ENCODE measurements around the gene ABLIM3.

DNA sequence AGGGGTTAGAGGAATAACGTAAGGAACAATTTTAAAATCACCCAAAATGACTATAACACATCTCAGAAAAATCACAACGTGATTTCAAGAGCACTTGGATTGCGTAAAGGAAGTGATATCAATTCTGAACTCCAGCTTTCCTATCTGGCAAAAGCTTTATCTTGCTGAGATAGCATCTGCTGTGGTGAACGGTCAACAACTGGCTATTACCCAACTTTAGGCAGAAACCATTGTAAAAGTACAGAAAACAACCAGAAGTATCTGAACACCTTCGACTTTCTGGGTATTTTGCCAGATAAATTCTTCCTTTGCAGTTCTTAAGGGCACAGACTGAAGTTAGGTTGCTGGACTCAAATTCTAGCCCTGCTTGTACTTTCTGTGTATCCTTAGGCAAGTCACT is 9.2 kb downstream of the ABLIM3 start:
- TF ChIP-seq, protein P1, sequence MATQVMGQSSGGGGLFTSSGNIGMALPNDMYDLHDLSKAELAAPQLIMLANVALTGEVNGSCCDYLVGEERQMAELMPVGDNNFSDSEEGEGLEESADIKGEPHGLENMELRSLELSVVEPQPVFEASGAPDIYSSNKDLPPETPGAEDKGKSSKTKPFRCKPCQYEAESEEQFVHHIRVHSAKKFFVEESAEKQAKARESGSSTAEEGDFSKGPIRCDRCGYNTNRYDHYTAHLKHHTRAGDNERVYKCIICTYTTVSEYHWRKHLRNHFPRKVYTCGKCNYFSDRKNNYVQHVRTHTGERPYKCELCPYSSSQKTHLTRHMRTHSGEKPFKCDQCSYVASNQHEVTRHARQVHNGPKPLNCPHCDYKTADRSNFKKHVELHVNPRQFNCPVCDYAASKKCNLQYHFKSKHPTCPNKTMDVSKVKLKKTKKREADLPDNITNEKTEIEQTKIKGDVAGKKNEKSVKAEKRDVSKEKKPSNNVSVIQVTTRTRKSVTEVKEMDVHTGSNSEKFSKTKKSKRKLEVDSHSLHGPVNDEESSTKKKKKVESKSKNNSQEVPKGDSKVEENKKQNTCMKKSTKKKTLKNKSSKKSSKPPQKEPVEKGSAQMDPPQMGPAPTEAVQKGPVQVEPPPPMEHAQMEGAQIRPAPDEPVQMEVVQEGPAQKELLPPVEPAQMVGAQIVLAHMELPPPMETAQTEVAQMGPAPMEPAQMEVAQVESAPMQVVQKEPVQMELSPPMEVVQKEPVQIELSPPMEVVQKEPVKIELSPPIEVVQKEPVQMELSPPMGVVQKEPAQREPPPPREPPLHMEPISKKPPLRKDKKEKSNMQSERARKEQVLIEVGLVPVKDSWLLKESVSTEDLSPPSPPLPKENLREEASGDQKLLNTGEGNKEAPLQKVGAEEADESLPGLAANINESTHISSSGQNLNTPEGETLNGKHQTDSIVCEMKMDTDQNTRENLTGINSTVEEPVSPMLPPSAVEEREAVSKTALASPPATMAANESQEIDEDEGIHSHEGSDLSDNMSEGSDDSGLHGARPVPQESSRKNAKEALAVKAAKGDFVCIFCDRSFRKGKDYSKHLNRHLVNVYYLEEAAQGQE (IDR thresholded peaks at IDR 0.05; ENCODE audit: borderline replicate concordance), result no peak
- TF ChIP-seq, protein P1 (CRISPR knock-in tag; IDR thresholded peaks at IDR 0.05; ENCODE audit: low read depth), result no peak
- no peak for TF ChIP-seq CTBP1 (IDR thresholded peaks at IDR 0.05; ENCODE audit: borderline replicate concordance)
- TF ChIP-seq, protein P2, sequence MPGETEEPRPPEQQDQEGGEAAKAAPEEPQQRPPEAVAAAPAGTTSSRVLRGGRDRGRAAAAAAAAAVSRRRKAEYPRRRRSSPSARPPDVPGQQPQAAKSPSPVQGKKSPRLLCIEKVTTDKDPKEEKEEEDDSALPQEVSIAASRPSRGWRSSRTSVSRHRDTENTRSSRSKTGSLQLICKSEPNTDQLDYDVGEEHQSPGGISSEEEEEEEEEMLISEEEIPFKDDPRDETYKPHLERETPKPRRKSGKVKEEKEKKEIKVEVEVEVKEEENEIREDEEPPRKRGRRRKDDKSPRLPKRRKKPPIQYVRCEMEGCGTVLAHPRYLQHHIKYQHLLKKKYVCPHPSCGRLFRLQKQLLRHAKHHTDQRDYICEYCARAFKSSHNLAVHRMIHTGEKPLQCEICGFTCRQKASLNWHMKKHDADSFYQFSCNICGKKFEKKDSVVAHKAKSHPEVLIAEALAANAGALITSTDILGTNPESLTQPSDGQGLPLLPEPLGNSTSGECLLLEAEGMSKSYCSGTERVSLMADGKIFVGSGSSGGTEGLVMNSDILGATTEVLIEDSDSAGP (CRISPR knock-in tag; IDR thresholded peaks at IDR 0.05), result no peak
- TF ChIP-seq, protein P3, sequence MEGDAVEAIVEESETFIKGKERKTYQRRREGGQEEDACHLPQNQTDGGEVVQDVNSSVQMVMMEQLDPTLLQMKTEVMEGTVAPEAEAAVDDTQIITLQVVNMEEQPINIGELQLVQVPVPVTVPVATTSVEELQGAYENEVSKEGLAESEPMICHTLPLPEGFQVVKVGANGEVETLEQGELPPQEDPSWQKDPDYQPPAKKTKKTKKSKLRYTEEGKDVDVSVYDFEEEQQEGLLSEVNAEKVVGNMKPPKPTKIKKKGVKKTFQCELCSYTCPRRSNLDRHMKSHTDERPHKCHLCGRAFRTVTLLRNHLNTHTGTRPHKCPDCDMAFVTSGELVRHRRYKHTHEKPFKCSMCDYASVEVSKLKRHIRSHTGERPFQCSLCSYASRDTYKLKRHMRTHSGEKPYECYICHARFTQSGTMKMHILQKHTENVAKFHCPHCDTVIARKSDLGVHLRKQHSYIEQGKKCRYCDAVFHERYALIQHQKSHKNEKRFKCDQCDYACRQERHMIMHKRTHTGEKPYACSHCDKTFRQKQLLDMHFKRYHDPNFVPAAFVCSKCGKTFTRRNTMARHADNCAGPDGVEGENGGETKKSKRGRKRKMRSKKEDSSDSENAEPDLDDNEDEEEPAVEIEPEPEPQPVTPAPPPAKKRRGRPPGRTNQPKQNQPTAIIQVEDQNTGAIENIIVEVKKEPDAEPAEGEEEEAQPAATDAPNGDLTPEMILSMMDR (IDR thresholded peaks at IDR 0.05 in 2 of 3, conservative IDR thresholded peaks at IDR 0.05 in 1 of 3; ENCODE audit: insufficient read depth in 2 of 3, low read depth in 1 of 3, low read length in 3 of 3), result no peak
- no peak for TF ChIP-seq ETV6 (IDR thresholded peaks at IDR 0.05; ENCODE audit: borderline replicate concordance in 1 of 2, low read depth in 2 of 2, low read length in 1 of 2)
- TF ChIP-seq ETV6 (CRISPR knock-in tag; IDR thresholded peaks at IDR 0.05; ENCODE audit: borderline replicate concordance), result no peak
- no peak for TF ChIP-seq EGR1 (conservative IDR thresholded peaks at IDR 0.05)
- TF ChIP-seq, protein P4, sequence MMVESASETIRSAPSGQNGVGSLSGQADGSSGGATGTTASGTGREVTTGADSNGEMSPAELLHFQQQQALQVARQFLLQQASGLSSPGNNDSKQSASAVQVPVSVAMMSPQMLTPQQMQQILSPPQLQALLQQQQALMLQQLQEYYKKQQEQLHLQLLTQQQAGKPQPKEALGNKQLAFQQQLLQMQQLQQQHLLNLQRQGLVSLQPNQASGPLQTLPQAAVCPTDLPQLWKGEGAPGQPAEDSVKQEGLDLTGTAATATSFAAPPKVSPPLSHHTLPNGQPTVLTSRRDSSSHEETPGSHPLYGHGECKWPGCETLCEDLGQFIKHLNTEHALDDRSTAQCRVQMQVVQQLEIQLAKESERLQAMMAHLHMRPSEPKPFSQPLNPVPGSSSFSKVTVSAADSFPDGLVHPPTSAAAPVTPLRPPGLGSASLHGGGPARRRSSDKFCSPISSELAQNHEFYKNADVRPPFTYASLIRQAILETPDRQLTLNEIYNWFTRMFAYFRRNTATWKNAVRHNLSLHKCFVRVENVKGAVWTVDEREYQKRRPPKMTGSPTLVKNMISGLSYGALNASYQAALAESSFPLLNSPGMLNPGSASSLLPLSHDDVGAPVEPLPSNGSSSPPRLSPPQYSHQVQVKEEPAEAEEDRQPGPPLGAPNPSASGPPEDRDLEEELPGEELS (CRISPR knock-in tag; IDR thresholded peaks at IDR 0.05; ENCODE audit: borderline replicate concordance), result no peak
- TF ChIP-seq ZNF175 (CRISPR knock-in tag; IDR thresholded peaks at IDR 0.05; ENCODE audit: low read depth), result no peak
- TF ChIP-seq, protein P5, sequence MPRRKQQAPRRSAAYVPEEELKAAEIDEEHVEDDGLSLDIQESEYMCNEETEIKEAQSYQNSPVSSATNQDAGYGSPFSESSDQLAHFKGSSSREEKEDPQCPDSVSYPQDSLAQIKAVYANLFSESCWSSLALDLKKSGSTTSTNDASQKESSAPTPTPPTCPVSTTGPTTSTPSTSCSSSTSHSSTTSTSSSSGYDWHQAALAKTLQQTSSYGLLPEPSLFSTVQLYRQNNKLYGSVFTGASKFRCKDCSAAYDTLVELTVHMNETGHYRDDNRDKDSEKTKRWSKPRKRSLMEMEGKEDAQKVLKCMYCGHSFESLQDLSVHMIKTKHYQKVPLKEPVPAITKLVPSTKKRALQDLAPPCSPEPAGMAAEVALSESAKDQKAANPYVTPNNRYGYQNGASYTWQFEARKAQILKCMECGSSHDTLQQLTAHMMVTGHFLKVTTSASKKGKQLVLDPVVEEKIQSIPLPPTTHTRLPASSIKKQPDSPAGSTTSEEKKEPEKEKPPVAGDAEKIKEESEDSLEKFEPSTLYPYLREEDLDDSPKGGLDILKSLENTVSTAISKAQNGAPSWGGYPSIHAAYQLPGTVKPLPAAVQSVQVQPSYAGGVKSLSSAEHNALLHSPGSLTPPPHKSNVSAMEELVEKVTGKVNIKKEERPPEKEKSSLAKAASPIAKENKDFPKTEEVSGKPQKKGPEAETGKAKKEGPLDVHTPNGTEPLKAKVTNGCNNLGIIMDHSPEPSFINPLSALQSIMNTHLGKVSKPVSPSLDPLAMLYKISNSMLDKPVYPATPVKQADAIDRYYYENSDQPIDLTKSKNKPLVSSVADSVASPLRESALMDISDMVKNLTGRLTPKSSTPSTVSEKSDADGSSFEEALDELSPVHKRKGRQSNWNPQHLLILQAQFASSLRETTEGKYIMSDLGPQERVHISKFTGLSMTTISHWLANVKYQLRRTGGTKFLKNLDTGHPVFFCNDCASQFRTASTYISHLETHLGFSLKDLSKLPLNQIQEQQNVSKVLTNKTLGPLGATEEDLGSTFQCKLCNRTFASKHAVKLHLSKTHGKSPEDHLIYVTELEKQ (CRISPR knock-in tag; IDR thresholded peaks at IDR 0.05), result no peak

Measured in K562 (cell line).